T-helper 17 cell (primary cell): ENCODE results near the gene SMIM5. TPM values are rescaled to one million over a fixed set of nuclear protein-coding genes. Genes with fewer than 3 reads are reported as not detected.
"Not testable (repeated sequence)": the region's sequence is repeated elsewhere in the genome, so short reads cannot be mapped to it uniquely, and the experiment has no call there.

Experiments used
- ATAC-seq: fragments of 150-1000 bp; cut with Tn5 transposase; 2 replicates; pipeline ENCODE4 v1.10.0; 2021; ENCODE audit warnings: mild to moderate bottlenecking, moderate library complexity
- DNase-seq, 3 donors: peaks; one replicate each; pipeline versions ENCODE4 v3.0.0 to v3.0.0-alpha.2; 2020 to 2021
- H3K9me3 ChIP-seq: one replicate; pipeline ENCODE4 v1.7.0; 2013; ENCODE audit warnings: low read length, mild to moderate bottlenecking; ENCODE audit not compliant: control insufficient read depth, poor library complexity, severe bottlenecking
- H3K27ac Mint-ChIP-seq: one replicate; pipeline ENCODE4 v1.8.0; 2022; ENCODE audit warnings: mild to moderate bottlenecking, moderate library complexity, mixed read lengths
- H3K27me3 Mint-ChIP-seq: one replicate; pipeline ENCODE4 v1.8.0; 2022; ENCODE audit warnings: mixed read lengths
- H3K36me3 Mint-ChIP-seq: one replicate; pipeline ENCODE4 v1.8.0; 2022; ENCODE audit warnings: low read depth, mixed read lengths
- H3K4me1 Mint-ChIP-seq: one replicate; pipeline ENCODE4 v1.8.0; 2022; ENCODE audit warnings: mild to moderate bottlenecking, mixed read lengths
- H3K4me3 Mint-ChIP-seq: one replicate; pipeline ENCODE4 v1.8.0; 2022; ENCODE audit warnings: mild to moderate bottlenecking, moderate library complexity, mixed read lengths
- total RNA-seq, 4 donors: library from RNA in 2 of 4; stranded (reverse) in 2 of 4; gene quantifications; one replicate each; pipeline ENCODE4 v1.2.3 and lab custom pipeline; 2022 to 2026

The SMIM5 gene
- total RNA-seq, 2 donors from 2014 or later, result 0.40 to 8.4 TPM

- H3K9me3 ChIP-seq, result no peaks in the 10 kb centered on the region
- no peaks in the 10 kb centered on the region for H3K27me3 Mint-ChIP-seq
- H3K4me3 Mint-ChIP-seq, result no peak overlapping the region
- H3K36me3 Mint-ChIP-seq, result no peaks in the 10 kb centered on the region
- peaks cover 3% of the 10 kb centered on the region for H3K4me1 Mint-ChIP-seq
- ATAC-seq, result no peak
- H3K27ac Mint-ChIP-seq, result no peak overlapping the region
- DNase-seq, result no peak
These were observed 1.1 kb downstream of the SMIM5 start for GRCh38 chr17:75634376-75634740.

- no peaks in the 10 kb centered on the region for H3K9me3 ChIP-seq
- H3K27me3 Mint-ChIP-seq, result no peaks in the 10 kb centered on the region
- no peaks in the 10 kb centered on the region for H3K36me3 Mint-ChIP-seq
- ATAC-seq (no peak), DNase-seq (no peak)
- H3K27ac Mint-ChIP-seq, result no peak overlapping the region
- peaks cover 3% of the 10 kb centered on the region for H3K4me1 Mint-ChIP-seq
- H3K4me3 Mint-ChIP-seq, result no peak overlapping the region
These were observed 1.7 kb downstream of the SMIM5 start for GRCh38 chr17:75634754-75635609.

GRCh38 chr17:75635610-75636202, 2.5 kb downstream of the SMIM5 start:
- H3K27me3 Mint-ChIP-seq, result no peaks in the 10 kb centered on the region
- H3K4me1 Mint-ChIP-seq, result peaks cover 3% of the 10 kb centered on the region
- no peak overlapping the region for H3K27ac Mint-ChIP-seq
- H3K36me3 Mint-ChIP-seq, result no peaks in the 10 kb centered on the region
- no peak for ATAC-seq
- H3K9me3 ChIP-seq, result no peaks in the 10 kb centered on the region
- H3K4me3 Mint-ChIP-seq, result no peak overlapping the region
- no peak for DNase-seq

- Mint-ChIP-seq H3K4me3 (no peak overlapping the region), H3K4me1 (peaks cover 3% of the 10 kb centered on the region), H3K27me3 (no peaks in the 10 kb centered on the region), H3K36me3 (no peaks in the 10 kb centered on the region), H3K27ac (no peak overlapping the region)
- ATAC-seq (no peak), DNase-seq (no peak)
- H3K9me3 ChIP-seq, result no peaks in the 10 kb centered on the region
These were observed 3.3 kb downstream of the SMIM5 start for GRCh38 chr17:75636381-75637142.

- no peak overlapping the region for H3K27ac Mint-ChIP-seq
- H3K27me3 Mint-ChIP-seq, result no peaks in the 10 kb centered on the region
- H3K4me1 Mint-ChIP-seq, result peaks cover 3% of the 10 kb centered on the region
- ATAC-seq (no peak), DNase-seq (no peak)
- H3K4me3 Mint-ChIP-seq, result no peak overlapping the region
- H3K9me3 ChIP-seq, result no peaks in the 10 kb centered on the region
- H3K36me3 Mint-ChIP-seq, result no peaks in the 10 kb centered on the region
These were observed 3.9 kb downstream of the SMIM5 start for GRCh38 chr17:75637143-75637538.

- Mint-ChIP-seq H3K27me3 (no peaks in the 10 kb centered on the region), H3K4me3 (no peak overlapping the region), H3K27ac (no peak overlapping the region), H3K4me1 (peaks cover 3% of the 10 kb centered on the region), H3K36me3 (no peaks in the 10 kb centered on the region)
- no peaks in the 10 kb centered on the region for H3K9me3 ChIP-seq
- DNase-seq (no peak), ATAC-seq (no peak)
These were observed 4.3 kb downstream of the SMIM5 start for GRCh38 chr17:75637551-75637950.

GRCh38 chr17:75638039-75638438, 4.8 kb downstream of the SMIM5 start:
- not testable (repeated sequence) for H3K36me3 Mint-ChIP-seq, H3K4me3 Mint-ChIP-seq, H3K9me3 ChIP-seq, H3K4me1 Mint-ChIP-seq, DNase-seq, H3K27me3 Mint-ChIP-seq, H3K27ac Mint-ChIP-seq, ATAC-seq

- H3K9me3 ChIP-seq, result no peaks in the 10 kb centered on the region
- H3K4me1 Mint-ChIP-seq, result peaks cover 1% of the 10 kb centered on the region
- no peak overlapping the region for H3K27ac Mint-ChIP-seq
- ATAC-seq, result no peak
- H3K36me3 Mint-ChIP-seq, result no peaks in the 10 kb centered on the region
- no peak for DNase-seq
- H3K27me3 Mint-ChIP-seq, result no peaks in the 10 kb centered on the region
- H3K4me3 Mint-ChIP-seq, result no peak overlapping the region
These were observed 5.7 kb downstream of the SMIM5 start for GRCh38 chr17:75638893-75639292.

GRCh38 chr17:75639327-75639726, 6.1 kb downstream of the SMIM5 start:
- no peak overlapping the region for H3K4me3 Mint-ChIP-seq
- H3K9me3 ChIP-seq, result no peaks in the 10 kb centered on the region
- no peaks in the 10 kb centered on the region for H3K4me1 Mint-ChIP-seq
- H3K36me3 Mint-ChIP-seq, result no peaks in the 10 kb centered on the region
- no peaks in the 10 kb centered on the region for H3K27me3 Mint-ChIP-seq
- ATAC-seq (no peak), DNase-seq (no peak)
- H3K27ac Mint-ChIP-seq, result no peak overlapping the region

- no peaks in the 10 kb centered on the region for H3K9me3 ChIP-seq
- no peak overlapping the region for H3K4me3 Mint-ChIP-seq
- H3K36me3 Mint-ChIP-seq, result no peaks in the 10 kb centered on the region
- DNase-seq (no peak), ATAC-seq (no peak)
- H3K27ac Mint-ChIP-seq, result no peak overlapping the region
- H3K27me3 Mint-ChIP-seq, result no peaks in the 10 kb centered on the region
- no peaks in the 10 kb centered on the region for H3K4me1 Mint-ChIP-seq
These were observed 6.7 kb downstream of the SMIM5 start for GRCh38 chr17:75639771-75640555.

- H3K4me3 Mint-ChIP-seq, result no peak overlapping the region
- ATAC-seq, result no peak
- no peaks in the 10 kb centered on the region for H3K36me3 Mint-ChIP-seq
- no peaks in the 10 kb centered on the region for H3K4me1 Mint-ChIP-seq
- no peaks in the 10 kb centered on the region for H3K9me3 ChIP-seq
- H3K27ac Mint-ChIP-seq, result no peak overlapping the region
- DNase-seq, result no peak
- no peaks in the 10 kb centered on the region for H3K27me3 Mint-ChIP-seq
These were observed 7.4 kb downstream of the SMIM5 start for GRCh38 chr17:75640556-75641119.

GRCh38 chr17:75641343-75641742, 8.1 kb downstream of the SMIM5 start:
- no peak for ATAC-seq
- no peaks in the 10 kb centered on the region for H3K9me3 ChIP-seq
- DNase-seq, result no peak
- H3K4me3 Mint-ChIP-seq, result no peak overlapping the region
- H3K36me3 Mint-ChIP-seq, result no peaks in the 10 kb centered on the region
- H3K4me1 Mint-ChIP-seq, result no peaks in the 10 kb centered on the region
- H3K27me3 Mint-ChIP-seq, result no peaks in the 10 kb centered on the region
- no peak overlapping the region for H3K27ac Mint-ChIP-seq
